A549 (cell line): Measurements from ENCODE around the gene SOX12.

Experiments used
- BHLHE40 ChIP-seq: IDR thresholded peaks from 2 replicates; pipeline ENCODE4 v1.6.1; 2012; ENCODE audit warnings: low read depth, low read length, inconsistent platforms
- POLR2A ChIP-seq: IDR thresholded peaks from 2 replicates; pipeline ENCODE4 v1.6.1; 2012; ENCODE audit warnings: mild to moderate bottlenecking, low read length
- RCOR1 ChIP-seq: fragments of 150-350 bp; IDR thresholded peaks from 2 replicates; pipeline ENCODE4 v1.6.1; 2014; ENCODE audit warnings: antibody characterized with exemption, low read length, low read depth
- TF ChIP-seq, protein P1 (sequence below): fragments of >200 bp; sonication (Bioruptor Twin); formaldehyde crosslinking; IDR thresholded peaks from 3 replicates; pipeline ENCODE4 v1.5.1; 2016

- TF ChIP-seq RCOR1: no peak
- TF ChIP-seq, protein P1, sequence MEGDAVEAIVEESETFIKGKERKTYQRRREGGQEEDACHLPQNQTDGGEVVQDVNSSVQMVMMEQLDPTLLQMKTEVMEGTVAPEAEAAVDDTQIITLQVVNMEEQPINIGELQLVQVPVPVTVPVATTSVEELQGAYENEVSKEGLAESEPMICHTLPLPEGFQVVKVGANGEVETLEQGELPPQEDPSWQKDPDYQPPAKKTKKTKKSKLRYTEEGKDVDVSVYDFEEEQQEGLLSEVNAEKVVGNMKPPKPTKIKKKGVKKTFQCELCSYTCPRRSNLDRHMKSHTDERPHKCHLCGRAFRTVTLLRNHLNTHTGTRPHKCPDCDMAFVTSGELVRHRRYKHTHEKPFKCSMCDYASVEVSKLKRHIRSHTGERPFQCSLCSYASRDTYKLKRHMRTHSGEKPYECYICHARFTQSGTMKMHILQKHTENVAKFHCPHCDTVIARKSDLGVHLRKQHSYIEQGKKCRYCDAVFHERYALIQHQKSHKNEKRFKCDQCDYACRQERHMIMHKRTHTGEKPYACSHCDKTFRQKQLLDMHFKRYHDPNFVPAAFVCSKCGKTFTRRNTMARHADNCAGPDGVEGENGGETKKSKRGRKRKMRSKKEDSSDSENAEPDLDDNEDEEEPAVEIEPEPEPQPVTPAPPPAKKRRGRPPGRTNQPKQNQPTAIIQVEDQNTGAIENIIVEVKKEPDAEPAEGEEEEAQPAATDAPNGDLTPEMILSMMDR: no peak
- no peak for TF ChIP-seq POLR2A
- TF ChIP-seq BHLHE40: no peak
Observed at GRCh38 chr20:284172-284571, 41.2 kb upstream of the SOX12 start.
